Ovary (tissue), 9 donors: Measurements from ENCODE around the gene RBM5. TPM values are rescaled to one million over a fixed set of nuclear protein-coding genes. Genes with fewer than 3 reads are reported as not detected.

Source experiments
- DNase-seq, 5 donors: peaks; one replicate each; pipeline ENCODE4 v3.0.0-alpha.2; 2019 to 2020
- H3K27ac ChIP-seq, 2 donors: fragments of 200-600 bp; one replicate each; pipeline versions ENCODE4 v1.5.1 to v1.8.0; 2019 to 2022
- H3K27me3 ChIP-seq: fragments of 200-600 bp; one replicate; pipeline ENCODE4 v1.8.0; 2022
- H3K36me3 ChIP-seq: fragments of 200-600 bp; sonication (generic); one replicate; pipeline ENCODE4 v1.5.1; 2019
- H3K4me1 ChIP-seq: one replicate; pipeline ENCODE4 v1.8.1; 2013; ENCODE audit warnings: mild to moderate bottlenecking, moderate library complexity; ENCODE audit not compliant: insufficient read depth
- H3K4me3 ChIP-seq: fragments of 200-600 bp; sonication (generic); one replicate; pipeline ENCODE4 v1.5.1; 2017
- H3K9me3 ChIP-seq, 2 donors: fragments of 200-600 bp in 1 of 2; sonication (generic) in 1 of 2; one replicate each; pipeline versions ENCODE4 v1.5.1 to v1.8.1; 2013 to 2019; ENCODE audit warnings: mild to moderate bottlenecking in 1 of 2, moderate library complexity in 1 of 2
- EP300 ChIP-seq: sonication (generic); formaldehyde crosslinking; IDR thresholded peaks from one replicate; pipeline ENCODE4 v1.6.1; 2017; ENCODE audit warnings: antibody characterized with exemption
- POLR2A ChIP-seq: fragments of 450-650 bp; IDR thresholded peaks from one replicate; pipeline ENCODE4 v1.6.1; 2017; ENCODE audit warnings: antibody characterized with exemption, mild to moderate bottlenecking, moderate library complexity
- WGBS, 3 donors: extraction: QIAGEN DNeasy Blood & Tissue Kit in 1 of 3; methylation state at CpG; one replicate each; pipeline versions ENCODE4 v1.1.5 to v1.1.7; 2013 to 2017; 5-methylcytosine and 5-hydroxymethylcytosine counted together
- intact Hi-C, 4 donors: fragments of 100-400 bp; cut with DNase I; formaldehyde crosslinking; loops; one replicate each; pipeline versions ENCODE4 v1.11.0 to v1.15.1; 2022 to 2023
- polyA plus RNA-seq, 2 donors: library from polyadenylated mRNA; stranded (reverse); fragments of 200-250 nt in 1 of 2; fragments of 350-450 nt in 1 of 2; fragmentation: Illumina TruSeq in 1 of 2; extraction: RNeasy Lipid Tissue Mini Kit (QIAGEN cat#74804) in 1 of 2; gene quantifications; one replicate each; pipeline ENCODE4 v1.2.3, GENCODE V29; 2013 to 2014
- total RNA-seq, 7 donors: library from RNA; depleted of rRNA in 2 of 7; stranded (reverse); fragments of >200 nt in 2 of 7; fragmentation: NEBNext Ultra II Directional in 3 of 7; extraction: Animal tissue kit (Norgen Biotek cat#: 25700) in 3 of 7; gene quantifications; one replicate each; pipeline versions ENCODE4 v1.1.0 to v1.2.4, GENCODE V29; 2016 to 2023
- TF ChIP-seq, protein P1 (sequence below), 3 donors: fragments of 450-650 bp in 2 of 3; fragments of 200-600 bp in 1 of 3; IDR thresholded peaks; one replicate each; pipeline versions ENCODE4 v1.5.1 to v1.8.0; 2016 to 2022; ENCODE audit warnings: antibody characterized with exemption in 3 of 3, mild to moderate bottlenecking in 1 of 3
- donor health status: DM: no; HTN: no; CAD: no; lungs with moderate emphysema.
- donor health status: DM: no; HTN: no; CAD: no.
- donor health status: Bipolar disorder and iron deficiency.
- donor health status: DM: yes; HTN: yes; CAD: no.
- donor health status: DM: no; HTN: no; CAD: no.
- donor health status: DM: yes; HTN: yes; CAD: no.

RBM5 gene
- total and polyA plus RNA-seq, 9 donors, result 123 to 207 (median 165) TPM

DNA sequence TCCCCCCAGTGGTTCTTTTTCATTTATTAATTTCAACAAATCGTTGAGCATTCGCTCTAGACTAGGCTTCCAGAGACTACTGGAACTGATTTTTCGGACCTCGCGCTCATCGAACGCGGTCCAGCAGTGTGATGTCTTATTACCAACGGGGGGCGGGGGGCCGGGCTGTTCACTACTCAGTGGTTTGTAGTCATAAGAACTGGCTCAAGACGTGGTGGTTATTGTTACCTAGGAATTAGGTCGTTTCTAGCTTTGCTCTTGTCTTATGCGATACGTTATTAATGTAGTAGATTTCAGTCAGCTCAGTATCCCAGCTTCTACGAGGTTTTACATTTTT lies 858 bp downstream of the RBM5 start:
- Histone ChIP-seq H3K4me1 (peaks cover 2% of the 10 kb centered on the region), H3K9me3 (no peaks in the 10 kb centered on the region), H3K27me3 (no peaks in the 10 kb centered on the region), H3K27ac (peak overlapping the region; percentile 83 to 94), H3K36me3 (no peaks in the 10 kb centered on the region), H3K4me3 (peak overlapping the region; percentile 80)
- TF ChIP-seq, protein P1, sequence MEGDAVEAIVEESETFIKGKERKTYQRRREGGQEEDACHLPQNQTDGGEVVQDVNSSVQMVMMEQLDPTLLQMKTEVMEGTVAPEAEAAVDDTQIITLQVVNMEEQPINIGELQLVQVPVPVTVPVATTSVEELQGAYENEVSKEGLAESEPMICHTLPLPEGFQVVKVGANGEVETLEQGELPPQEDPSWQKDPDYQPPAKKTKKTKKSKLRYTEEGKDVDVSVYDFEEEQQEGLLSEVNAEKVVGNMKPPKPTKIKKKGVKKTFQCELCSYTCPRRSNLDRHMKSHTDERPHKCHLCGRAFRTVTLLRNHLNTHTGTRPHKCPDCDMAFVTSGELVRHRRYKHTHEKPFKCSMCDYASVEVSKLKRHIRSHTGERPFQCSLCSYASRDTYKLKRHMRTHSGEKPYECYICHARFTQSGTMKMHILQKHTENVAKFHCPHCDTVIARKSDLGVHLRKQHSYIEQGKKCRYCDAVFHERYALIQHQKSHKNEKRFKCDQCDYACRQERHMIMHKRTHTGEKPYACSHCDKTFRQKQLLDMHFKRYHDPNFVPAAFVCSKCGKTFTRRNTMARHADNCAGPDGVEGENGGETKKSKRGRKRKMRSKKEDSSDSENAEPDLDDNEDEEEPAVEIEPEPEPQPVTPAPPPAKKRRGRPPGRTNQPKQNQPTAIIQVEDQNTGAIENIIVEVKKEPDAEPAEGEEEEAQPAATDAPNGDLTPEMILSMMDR (IDR thresholded peaks at IDR 0.05), result no peak
- TF ChIP-seq POLR2A (no peak), EP300 (no peak)
- intact Hi-C loops, result no loop called here
- DNase-seq, result no peak
- 0 to 1% (median 0%) methylated on average over 16 of the region's 16 CpGs for WGBS, 3 donors

DNA sequence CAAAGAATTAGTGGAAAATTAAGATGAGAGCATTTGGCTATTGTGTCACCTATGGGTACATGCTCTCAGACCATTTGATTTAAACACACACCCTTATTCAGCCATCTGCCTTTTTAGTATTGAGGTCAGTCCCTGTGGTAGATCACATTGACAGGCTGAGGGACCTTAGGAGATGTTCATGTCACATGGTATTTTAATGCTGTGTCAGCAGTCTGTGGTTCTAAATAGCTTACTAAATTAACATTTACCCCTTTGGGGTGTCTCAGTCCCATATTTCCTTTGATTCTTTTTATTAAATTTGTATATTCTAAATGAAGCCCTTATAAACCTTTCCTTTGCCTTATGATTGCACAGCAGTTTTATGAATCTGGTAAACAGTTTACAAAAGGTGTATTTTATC lies 2.3 kb downstream of the RBM5 start:
- H3K36me3 ChIP-seq, result no peaks in the 10 kb centered on the region
- intact Hi-C loops, result no loop called here

GRCh38 chr3:50095352-50095998 lies 6.8 kb downstream of the RBM5 start:
- intact Hi-C loops, result no loop called here
- H3K4me3 ChIP-seq, result no peak overlapping the region
- H3K27ac ChIP-seq, result no peak overlapping the region
- H3K27me3 ChIP-seq, result no peaks in the 10 kb centered on the region
- no peaks in the 10 kb centered on the region for H3K36me3 ChIP-seq
- TF ChIP-seq, protein P1 (IDR thresholded peaks at IDR 0.05), result no peak
- TF ChIP-seq POLR2A, result no peak
- TF ChIP-seq EP300, result no peak
- no peaks in the 10 kb centered on the region for H3K9me3 ChIP-seq
- 81 to 90% (median 83%) methylated on average over 5 of the region's 5 CpGs for WGBS, 3 donors
- DNase-seq, result no peak
- H3K4me1 ChIP-seq, result peaks cover 2% of the 10 kb centered on the region

More for the DNA sequence above, 2.3 kb downstream of the RBM5 start:
- H3K9me3 ChIP-seq, result no peaks in the 10 kb centered on the region
- no peaks in the 10 kb centered on the region for H3K27me3 ChIP-seq
- peaks cover 2% of the 10 kb centered on the region for H3K4me1 ChIP-seq
- no peak overlapping the region for H3K27ac ChIP-seq
- H3K4me3 ChIP-seq, result no peak overlapping the region
- TF ChIP-seq POLR2A, result no peak
- DNase-seq, result no peak

GRCh38 chr3:50100386-50100785 lies 11.7 kb downstream of the RBM5 start:
- H3K36me3 ChIP-seq, result no peaks in the 10 kb centered on the region
- intact Hi-C loops, result no loop called here
- no peaks in the 10 kb centered on the region for H3K4me1 ChIP-seq
- 71 to 78% (median 75%) methylated on average over 5 of the region's 5 CpGs for WGBS, 3 donors
- H3K27ac ChIP-seq, result no peak overlapping the region
- no peaks in the 10 kb centered on the region for H3K27me3 ChIP-seq
- TF ChIP-seq, protein P1 (IDR thresholded peaks at IDR 0.05), result no peak
- TF ChIP-seq EP300 (no peak), POLR2A (no peak)
- no peak for DNase-seq
- H3K9me3 ChIP-seq, result no peaks in the 10 kb centered on the region
- H3K4me3 ChIP-seq, result no peak overlapping the region

DNA sequence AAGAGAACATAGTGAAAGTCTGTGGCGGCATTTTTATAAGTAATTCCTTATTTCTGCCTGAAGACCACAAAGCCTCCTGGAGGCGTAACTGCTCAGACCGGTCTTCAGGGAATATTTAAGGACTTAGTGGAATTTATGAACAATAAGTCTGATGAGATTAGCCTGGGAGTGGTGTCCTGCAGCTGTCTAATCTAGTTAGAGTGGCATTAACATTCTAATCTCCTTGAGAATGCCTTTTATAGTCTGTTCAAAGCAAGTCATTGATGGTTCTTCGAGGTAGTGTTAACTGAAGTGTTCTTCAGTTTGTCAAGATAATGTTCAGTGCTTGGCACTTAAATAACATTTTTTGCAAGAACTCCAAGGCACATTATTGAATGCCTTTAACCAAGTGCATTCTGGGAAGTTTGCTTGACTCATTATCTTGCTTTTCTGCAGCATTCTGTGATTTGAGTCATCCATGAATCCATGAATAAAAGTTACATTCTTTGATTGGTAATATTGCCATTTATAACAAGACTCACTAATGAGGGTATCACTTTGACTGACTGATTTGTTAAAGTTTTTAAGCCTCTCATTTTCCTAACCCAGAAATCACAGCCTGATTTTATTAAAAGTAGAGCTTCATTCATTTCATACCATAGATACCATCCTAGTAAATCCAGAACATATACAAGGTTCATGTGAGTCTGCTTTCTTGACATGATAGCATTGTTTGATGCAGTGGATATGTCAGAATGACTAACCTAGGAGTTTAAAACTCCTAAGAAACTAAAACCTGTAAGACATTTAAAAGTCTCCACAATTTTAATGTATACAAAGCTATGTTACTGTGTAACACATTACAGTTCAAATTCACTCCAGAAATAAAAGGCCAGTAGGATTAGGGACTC lies 12.5 kb downstream of the RBM5 start:
- H3K9me3 ChIP-seq, result no peaks in the 10 kb centered on the region
- intact Hi-C loops, result no loop called here
- no peak overlapping the region for H3K4me3 ChIP-seq
- H3K27ac ChIP-seq, result no peak overlapping the region
- H3K27me3 ChIP-seq, result no peaks in the 10 kb centered on the region
- TF ChIP-seq EP300 (no peak), POLR2A (no peak)
- TF ChIP-seq, protein P1 (IDR thresholded peaks at IDR 0.05), result no peak
- no peak for DNase-seq
- H3K36me3 ChIP-seq, result no peaks in the 10 kb centered on the region
- H3K4me1 ChIP-seq, result no peaks in the 10 kb centered on the region
- 76 to 81% (median 78%) methylated on average over 4 of the region's 4 CpGs for WGBS, 3 donors
